IMR-90 (cell line): ENCODE measurements around the gene SERPINI1. TPM values are rescaled to one million over a fixed set of nuclear protein-coding genes. Genes with fewer than 3 reads are reported as not detected.

Source experiments
- ATAC-seq: fragments of 200-7000 bp; cut with Tn5 transposase; 2 replicates; pipeline ENCODE4 v1.9.1; 2020; ENCODE audit warnings: low read depth, mild to moderate bottlenecking, moderate library complexity
- BruUV-seq: library from RNA; stranded (reverse); fragments of 400-500 nt; replicated peaks from 2 replicates; lab custom pipeline; 2021; lab: Mats Ljungman, UMichigan
- CTCF ChIA-PET: fragments of 300-600 bp; formaldehyde crosslinking; extraction: SDS; loops from one replicate; lab custom pipeline; 2021; ENCODE audit warnings: antibody characterized with exemption; lab: Yijun Ruan, JAX
- POLR2A ChIA-PET: fragments of 300-600 bp; sonication (Branson Sonifier 250); formaldehyde crosslinking; loops from one replicate; lab custom pipeline; 2022; ENCODE audit warnings: antibody characterized with exemption; ENCODE audit not compliant: unreplicated experiment; lab: Charles Lee
- DNase-seq: peaks from one replicate; pipeline ENCODE4 v3.0.0; 2013
- H2AFZ ChIP-seq: replicated peaks from 2 replicates; pipeline ENCODE3; 2013; ENCODE audit warnings: low read length, mild to moderate bottlenecking; ENCODE audit not compliant: poor library complexity
- H2AK5ac ChIP-seq: 2 replicates; pipeline ENCODE4 v1.6.1; 2013; ENCODE audit warnings: low read depth, low read length, inconsistent platforms
- H2AK9ac ChIP-seq: replicated peaks from 2 replicates; pipeline ENCODE3; 2013; ENCODE audit warnings: mild to moderate bottlenecking, low read depth, low read length, moderate library complexity; ENCODE audit not compliant: poor library complexity
- H2BK120ac ChIP-seq: 2 replicates; pipeline ENCODE4 v1.6.1; 2013; ENCODE audit warnings: low read depth, low read length, inconsistent platforms
- H2BK15ac ChIP-seq: 3 replicates; pipeline ENCODE4 v1.6.1; 2013; ENCODE audit warnings: low read depth, low read length, inconsistent platforms
- H2BK20ac ChIP-seq: 2 replicates; pipeline ENCODE4 v1.6.1; 2013; ENCODE audit warnings: low read depth, mild to moderate bottlenecking, inconsistent platforms, low read length, moderate library complexity
- H2BK5ac ChIP-seq: 2 replicates; pipeline ENCODE4 v1.6.1; 2013; ENCODE audit warnings: mild to moderate bottlenecking, low read depth, low read length, inconsistent platforms; ENCODE audit not compliant: poor library complexity, severe bottlenecking
- H3K14ac ChIP-seq: replicated peaks from 2 replicates; pipeline ENCODE4 v1.6.1; 2013; ENCODE audit warnings: low read depth, low read length, inconsistent platforms
- H3K18ac ChIP-seq: 2 replicates; pipeline ENCODE4 v1.6.1; 2013; ENCODE audit warnings: low read depth, low read length, control low read depth
- H3K23ac ChIP-seq: 2 replicates; pipeline ENCODE4 v1.6.1; 2013; ENCODE audit warnings: low read depth, low read length, inconsistent platforms
- H3K27ac ChIP-seq: 2 replicates; pipeline ENCODE4 v1.5.1; 2013; ENCODE audit warnings: mild to moderate bottlenecking, control low read depth, low read length; ENCODE audit not compliant: insufficient read depth
- H3K27me3 ChIP-seq: 2 replicates; pipeline ENCODE4 v1.6.1; 2013; ENCODE audit warnings: low read length; ENCODE audit not compliant: control insufficient read depth, insufficient read depth
- H3K36me3 ChIP-seq: 2 replicates; pipeline ENCODE4 v1.6.1; 2013; ENCODE audit warnings: low read length, mixed read lengths; ENCODE audit not compliant: control insufficient read depth, insufficient read depth
- H3K4ac ChIP-seq: 2 replicates; pipeline ENCODE4 v1.6.1; 2013; ENCODE audit warnings: low read depth, low read length, inconsistent platforms
- H3K4me1 ChIP-seq: 2 replicates; pipeline ENCODE4 v1.6.1; 2013; ENCODE audit warnings: low read length, mixed read lengths; ENCODE audit not compliant: control insufficient read depth, insufficient read depth
- H3K4me2 ChIP-seq: 2 replicates; pipeline ENCODE4 v1.6.1; 2013; ENCODE audit warnings: low read depth, mild to moderate bottlenecking, control low read depth, low read length, moderate library complexity
- H3K4me3 ChIP-seq: 2 replicates; pipeline ENCODE4 v1.5.1; 2013; ENCODE audit warnings: low read depth, mild to moderate bottlenecking, control low read depth, low read length, moderate library complexity; ENCODE audit not compliant: insufficient read depth
- H3K56ac ChIP-seq: 2 replicates; pipeline ENCODE4 v1.6.1; 2013; ENCODE audit warnings: low read length, inconsistent platforms; ENCODE audit not compliant: insufficient read depth; ENCODE audit errors: extremely low read depth
- H3K79me1 ChIP-seq, 2 experiments: 2 replicates each; pipeline ENCODE4 v1.6.1; 2013; ENCODE audit warnings: low read length in 2 of 2, inconsistent platforms in 1 of 2, low read depth in 1 of 2
- H3K9ac ChIP-seq: 2 replicates; pipeline ENCODE4 v1.6.1; 2013; ENCODE audit warnings: low read depth, low read length, control low read depth
- H3K9me1 ChIP-seq: 2 replicates; pipeline ENCODE4 v1.6.1; 2013; ENCODE audit warnings: low read length, inconsistent platforms; ENCODE audit not compliant: insufficient read depth
- H3K9me3 ChIP-seq: 2 replicates; pipeline ENCODE4 v1.6.1; 2013; ENCODE audit warnings: low read length; ENCODE audit not compliant: control insufficient read depth, insufficient read depth
- H4K20me1 ChIP-seq: 2 replicates; pipeline ENCODE4 v1.6.1; 2013; ENCODE audit warnings: low read length, inconsistent platforms; ENCODE audit not compliant: insufficient read depth
- H4K5ac ChIP-seq: 2 replicates; pipeline ENCODE4 v1.6.1; 2013; ENCODE audit warnings: mild to moderate bottlenecking, low read depth, low read length, control low read depth
- H4K8ac ChIP-seq, 2 experiments: 2 replicates each; pipeline ENCODE4 v1.6.1; 2013; ENCODE audit warnings: low read depth in 2 of 2, low read length in 2 of 2, control low read depth in 1 of 2, inconsistent platforms in 1 of 2
- H4K91ac ChIP-seq: 2 replicates; pipeline ENCODE4 v1.6.1; 2013; ENCODE audit warnings: low read depth, low read length, inconsistent platforms; ENCODE audit not compliant: insufficient read depth
- CEBPB ChIP-seq: IDR thresholded peaks from 2 replicates; pipeline ENCODE4 v1.6.1; 2012; ENCODE audit warnings: low read depth, low read length, improper control_type of control experiment
- POLR2A ChIP-seq: IDR thresholded peaks from 2 replicates; pipeline ENCODE4 v1.6.1; 2012; ENCODE audit warnings: mild to moderate bottlenecking, low read depth, low read length
- RAD21 ChIP-seq: IDR thresholded peaks from 2 replicates; pipeline ENCODE4 v1.6.1; 2012; ENCODE audit warnings: low read length, improper control_type of control experiment
- RCOR1 ChIP-seq: IDR thresholded peaks from 2 replicates; pipeline ENCODE4 v1.6.1; 2012; ENCODE audit warnings: mild to moderate bottlenecking, low read length, improper control_type of control experiment; ENCODE audit not compliant: insufficient replicate concordance
- RFX5 ChIP-seq: IDR thresholded peaks from 2 replicates; pipeline ENCODE4 v1.8.0; 2012; ENCODE audit warnings: low read depth, mild to moderate bottlenecking, low read length, moderate library complexity
- WGBS, 2 experiments: methylation state at CpG; one replicate each; pipeline versions ENCODE4 v1.1.5 to v1.1.7; 2013; ENCODE audit warnings: missing lambda C conversion rate in 2 of 2; ENCODE audit not compliant: insufficient read length in 1 of 2; ENCODE audit errors: extremely low coverage in 2 of 2; 5-methylcytosine and 5-hydroxymethylcytosine counted together
- dilution Hi-C: fragments of 300-500 bp; cut with HindIII; formaldehyde crosslinking; loops from one replicate; pipeline ENCODE4 v1.14.3; 2018; ENCODE audit warnings: low sequenced_read_pairs; ENCODE audit not compliant: unreplicated experiment
- in situ Hi-C: fragments of 300-500 bp; cut with MboI; formaldehyde crosslinking; loops from 3 replicates; pipeline ENCODE4 v1.14.3; 2019; ENCODE audit warnings: low sequenced_read_pairs, inconsistent platforms, mixed read lengths
- intact Hi-C: fragments of 100-400 bp; cut with micrococcal nuclease; formaldehyde crosslinking; loops from 2 replicates; pipeline ENCODE4 v1.10.0; 2022
- polyA plus RNA-seq, 3 experiments: library from polyadenylated mRNA; depleted of rRNA; stranded (reverse); fragments of >200 nt; gene quantifications; 2 replicates each; pipeline ENCODE4 v1.2.3, GENCODE V29; 2012; ENCODE audit warnings: low replicate concordance in 1 of 3
- total RNA-seq: library from RNA; depleted of rRNA; stranded (reverse); fragments of >200 nt; gene quantifications from 2 replicates; pipeline ENCODE4 v1.2.3, GENCODE V29; 2012

The SERPINI1 gene
- total and polyA plus RNA-seq, 2 of the 4 experiments (the other 2 are of a cell fraction) = 0.36 to 1.3 TPM

DNA sequence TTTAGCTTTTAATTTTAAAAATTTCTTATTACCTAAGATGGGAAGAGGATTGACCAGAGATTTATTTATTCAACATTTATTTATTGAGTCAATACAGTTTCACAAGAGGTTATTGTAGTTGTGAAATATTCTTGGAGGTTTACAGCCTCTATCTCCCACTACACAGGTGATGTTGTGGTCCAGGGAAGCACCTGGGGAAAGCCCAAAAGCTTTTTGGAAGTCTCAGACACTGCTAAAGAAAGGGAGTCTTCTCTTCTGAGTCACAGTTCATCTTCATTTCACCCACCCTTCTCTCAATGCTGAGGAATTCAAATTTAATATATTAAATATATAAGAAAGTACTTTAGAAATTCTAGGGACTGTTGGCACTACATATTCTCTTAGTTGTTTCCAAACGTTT is 41.8 kb downstream of the SERPINI1 start:
- Histone ChIP-seq H4K91ac (no peak overlapping the region), H3K4me1 (no peaks in the 10 kb centered on the region), H3K27me3 (no peaks in the 10 kb centered on the region), H2BK5ac (no peak overlapping the region), H4K8ac (no peak overlapping the region), H3K27ac (no peak overlapping the region), H2BK20ac (no peak overlapping the region), H3K4ac (no peak overlapping the region), H3K9me1 (no peaks in the 10 kb centered on the region), H3K36me3 (no peaks in the 10 kb centered on the region), H2BK15ac (no peak overlapping the region), H2AK5ac (no peak overlapping the region), H3K18ac (no peak overlapping the region), H3K56ac (no peak overlapping the region), H2AFZ (no peak overlapping the region), H3K9ac (no peak overlapping the region), H3K14ac (no peak overlapping the region), H4K5ac (no peak overlapping the region), H2AK9ac (no peak overlapping the region), H3K4me3 (no peak overlapping the region), H3K4me2 (no peak overlapping the region), H2BK120ac (no peak overlapping the region), H3K79me1 (no peaks in the 10 kb centered on the region), H4K20me1 (no peaks in the 10 kb centered on the region), H3K9me3 (peaks cover 2% of the 10 kb centered on the region; the same call in 1 of the 2 replicates), H3K23ac (no peak overlapping the region)
- intact Hi-C loops = no loop called here
- no peak for TF ChIP-seq RAD21
- no peak for TF ChIP-seq POLR2A
- TF ChIP-seq RFX5 = no peak
- TF ChIP-seq RCOR1 = no peak
- no peak for TF ChIP-seq CEBPB
- ATAC-seq (no peak), DNase-seq (no peak)
- ChIA-PET CTCF (interaction anchor here (0.6 kb wide), 1 partner anchor 22 kb away, joined by 3 read pairs; no protein-coding TSS in a partner anchor), POLR2A (no interaction called here)
- dilution Hi-C loops = no loop called here
- no TSS peak for BruUV-seq
- WGBS, 2 experiments = no CpG with 5 or more reads among the region's 1 CpG
- in situ Hi-C loops = no loop called here
